Measurements from ENCODE around the gene NCAPH2. TPM values are rescaled to one million over a fixed set of nuclear protein-coding genes. Genes with fewer than 3 reads are reported as not detected.
A peak's percentile ranks its signal among the peaks of the same experiment; 100 is the strongest.

NCAPH2 gene
- polyA plus RNA-seq, 3 donors, result 12.5 to 23.6 (median 18.1) TPM

DNA sequence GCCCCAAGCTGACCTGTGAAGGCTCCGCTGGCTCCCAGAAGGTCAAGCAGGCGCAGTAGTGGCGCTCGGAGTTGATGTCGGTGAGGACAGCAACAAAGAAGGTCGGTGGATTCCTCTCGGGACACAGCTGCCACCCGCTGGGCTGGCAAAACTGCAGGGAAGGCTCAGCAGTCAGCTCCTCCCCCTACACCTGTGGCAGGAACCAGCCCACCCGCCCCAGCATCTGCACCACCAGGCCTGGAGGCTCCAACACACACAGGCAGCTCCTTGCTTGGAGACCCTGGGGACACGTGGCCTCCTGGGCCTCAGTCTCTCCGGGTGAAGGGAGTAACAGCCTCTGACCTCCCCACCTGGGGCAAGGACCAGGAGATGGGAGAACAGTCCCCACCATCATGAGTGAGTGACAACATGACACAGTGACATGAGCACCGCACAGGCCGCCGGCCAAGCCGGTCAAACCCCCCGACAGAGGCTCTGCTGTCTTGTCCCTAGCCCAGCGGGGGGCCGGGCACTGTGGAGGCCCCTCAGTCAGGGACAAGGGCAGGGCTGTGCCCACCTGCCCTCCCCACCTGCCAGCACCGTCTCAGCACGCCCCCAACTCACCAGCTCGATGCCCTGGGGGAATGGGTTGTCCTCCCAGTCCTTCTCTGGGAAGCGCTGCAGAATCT lies 40.1 kb upstream of the NCAPH2 start:
- Histone ChIP-seq H2AFZ (ENCODE audit: insufficient read depth, low read depth, low read length, poor library complexity, severe bottlenecking) (no peak overlapping the region), H3K9ac (ENCODE audit: insufficient read depth, low read length, poor library complexity, severe bottlenecking) (no peak overlapping the region), H3K4me1 (ENCODE audit: control insufficient read depth in 1 of 2, insufficient read depth in 2 of 2, low read length in 2 of 2) (peaks cover 27 to 35% of the 10 kb centered on the region in 2 donors), H3K4me2 (replicated peaks; ENCODE audit: extremely low read depth, low read length, poor library complexity, severe bottlenecking) (no peak overlapping the region), H3K9me3 (replicated peaks in 1 of 2; ENCODE audit: control insufficient read depth in 1 of 2, insufficient read depth in 1 of 2, low read length in 2 of 2) (no peaks in the 10 kb centered on the region), H3K36me3 (replicated peaks in 1 of 2; ENCODE audit: control insufficient read depth in 1 of 2, insufficient read depth in 2 of 2, low read length in 2 of 2) (peaks cover 48 to 55% of the 10 kb centered on the region in 2 donors), H3K27ac (ENCODE audit: low read depth in 1 of 2, low read length in 2 of 2) (no peak overlapping the region), H3K4me3 (replicated peaks in 1 of 3; ENCODE audit: low read depth in 2 of 3, low read length in 3 of 3) (no peak overlapping the region), H3K27me3 (ENCODE audit: control insufficient read depth in 2 of 2, insufficient read depth in 2 of 2, low read length in 2 of 2) (no peaks in the 10 kb centered on the region), H3K79me2 (ENCODE audit: insufficient read depth, low read length) (peaks cover 42% of the 10 kb centered on the region), H4K20me1 (ENCODE audit: insufficient read depth, low read length) (peaks cover 64% of the 10 kb centered on the region)
- H3K9me3 Mint-ChIP-seq, result no peaks in the 10 kb centered on the region
- 96% methylated on average over 19 of the region's 22 CpGs for WGBS (ENCODE audit: insufficient coverage)
- no peak overlapping the region for H3K4me3 Mint-ChIP-seq
- TF ChIP-seq, protein P1, sequence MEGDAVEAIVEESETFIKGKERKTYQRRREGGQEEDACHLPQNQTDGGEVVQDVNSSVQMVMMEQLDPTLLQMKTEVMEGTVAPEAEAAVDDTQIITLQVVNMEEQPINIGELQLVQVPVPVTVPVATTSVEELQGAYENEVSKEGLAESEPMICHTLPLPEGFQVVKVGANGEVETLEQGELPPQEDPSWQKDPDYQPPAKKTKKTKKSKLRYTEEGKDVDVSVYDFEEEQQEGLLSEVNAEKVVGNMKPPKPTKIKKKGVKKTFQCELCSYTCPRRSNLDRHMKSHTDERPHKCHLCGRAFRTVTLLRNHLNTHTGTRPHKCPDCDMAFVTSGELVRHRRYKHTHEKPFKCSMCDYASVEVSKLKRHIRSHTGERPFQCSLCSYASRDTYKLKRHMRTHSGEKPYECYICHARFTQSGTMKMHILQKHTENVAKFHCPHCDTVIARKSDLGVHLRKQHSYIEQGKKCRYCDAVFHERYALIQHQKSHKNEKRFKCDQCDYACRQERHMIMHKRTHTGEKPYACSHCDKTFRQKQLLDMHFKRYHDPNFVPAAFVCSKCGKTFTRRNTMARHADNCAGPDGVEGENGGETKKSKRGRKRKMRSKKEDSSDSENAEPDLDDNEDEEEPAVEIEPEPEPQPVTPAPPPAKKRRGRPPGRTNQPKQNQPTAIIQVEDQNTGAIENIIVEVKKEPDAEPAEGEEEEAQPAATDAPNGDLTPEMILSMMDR (IDR thresholded peaks at IDR 0.05), result no peak
- no peak overlapping the region for H3K27ac Mint-ChIP-seq
- H3K4me1 Mint-ChIP-seq, result peaks cover 37% of the 10 kb centered on the region
- no peak for DNase-seq
- peaks cover 0 to 2% (median 2%) of the 10 kb centered on the region in 3 donors for H3K27me3 Mint-ChIP-seq (ENCODE audit: low read depth in 3 of 3)
- H3K36me3 Mint-ChIP-seq, result peaks cover 42 to 61% of the 10 kb centered on the region in 2 donors
- intact Hi-C loops (cut with micrococcal nuclease), result no loop called here

DNA sequence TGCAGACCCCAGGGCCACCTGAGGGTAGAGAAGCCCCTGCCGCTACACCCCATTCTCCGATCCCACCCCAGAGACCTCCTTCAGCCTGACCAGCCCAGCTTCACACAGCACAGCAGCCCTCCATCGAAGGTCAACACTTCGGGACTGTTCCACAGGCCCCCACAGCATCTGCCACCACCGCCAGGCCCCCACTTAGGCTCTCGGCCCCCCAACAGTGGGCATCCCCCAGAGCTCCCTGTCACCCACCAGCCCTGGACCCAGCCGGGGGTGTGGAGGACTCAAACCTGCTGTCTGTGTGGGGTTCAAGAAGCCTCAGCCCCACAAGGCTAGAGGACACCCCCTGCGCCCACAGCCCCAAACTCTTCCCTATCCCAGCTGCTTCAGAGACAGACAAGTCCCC lies 39.4 kb upstream of the NCAPH2 start:
- Mint-ChIP-seq H3K9me3 (no peaks in the 10 kb centered on the region), H3K4me1 (peaks cover 44% of the 10 kb centered on the region), H3K27me3 (ENCODE audit: low read depth in 3 of 3) (peaks cover 0 to 2% (median 0%) of the 10 kb centered on the region in 3 donors), H3K36me3 (peaks cover 37 to 57% of the 10 kb centered on the region in 2 donors), H3K27ac (peak overlapping the region in 1 of 7 donors; percentile 72), H3K4me3 (no peak overlapping the region)
- Histone ChIP-seq H3K4me2 (replicated peaks; ENCODE audit: extremely low read depth, low read length, poor library complexity, severe bottlenecking) (no peak overlapping the region), H3K36me3 (replicated peaks in 1 of 2; ENCODE audit: control insufficient read depth in 1 of 2, insufficient read depth in 2 of 2, low read length in 2 of 2) (peaks cover 41 to 48% of the 10 kb centered on the region in 2 donors), H3K79me2 (ENCODE audit: insufficient read depth, low read length) (peaks cover 49% of the 10 kb centered on the region), H3K4me1 (ENCODE audit: control insufficient read depth in 1 of 2, insufficient read depth in 2 of 2, low read length in 2 of 2) (peaks cover 35 to 42% of the 10 kb centered on the region in 2 donors), H3K4me3 (replicated peaks in 1 of 3; ENCODE audit: low read depth in 2 of 3, low read length in 3 of 3) (no peak overlapping the region), H3K9ac (ENCODE audit: insufficient read depth, low read length, poor library complexity, severe bottlenecking) (no peak overlapping the region), H3K27ac (ENCODE audit: low read depth in 1 of 2, low read length in 2 of 2) (no peak overlapping the region), H2AFZ (ENCODE audit: insufficient read depth, low read depth, low read length, poor library complexity, severe bottlenecking) (no peak overlapping the region), H3K9me3 (replicated peaks in 1 of 2; ENCODE audit: control insufficient read depth in 1 of 2, insufficient read depth in 1 of 2, low read length in 2 of 2) (no peaks in the 10 kb centered on the region), H4K20me1 (ENCODE audit: insufficient read depth, low read length) (peaks cover 72% of the 10 kb centered on the region), H3K27me3 (ENCODE audit: control insufficient read depth in 2 of 2, insufficient read depth in 2 of 2, low read length in 2 of 2) (no peaks in the 10 kb centered on the region)
- intact Hi-C loops (cut with micrococcal nuclease), result no loop called here
- TF ChIP-seq, protein P1 (IDR thresholded peaks at IDR 0.05), result no peak
- DNase-seq, result no peak
- 90% methylated on average over 4 of the region's 8 CpGs for WGBS (ENCODE audit: insufficient coverage)
